A549 (cell line): ENCODE data around the gene NINL. TPM values are rescaled to one million over a fixed set of nuclear protein-coding genes. Genes with fewer than 3 reads are reported as not detected.

ENCODE experiments used
- ATAC-seq, 2 experiments: fragments of 200-7000 bp in 1 of 2; fragments of >200 bp in 1 of 2; cut with Nextera tagmentation in 1 of 2; cut with Tn5 transposase in 1 of 2; 3 replicates each; pipeline versions ENCODE4 v1.8.0 to v1.9.1; 2018 to 2020; ENCODE audit warnings: mild to moderate bottlenecking in 1 of 2, moderate library complexity in 1 of 2
- CTCF ChIA-PET: fragments of 300-600 bp; sonication (Branson Sonifier 250); formaldehyde crosslinking; extraction: SDS; loops from one replicate; lab custom pipeline; 2021; ENCODE audit warnings: antibody characterized with exemption, inconsistent platforms; lab: Yijun Ruan, JAX
- POLR2A ChIA-PET: fragments of 350-600 bp; formaldehyde crosslinking; extraction: SDS; loops from one replicate; lab custom pipeline; 2021; ENCODE audit warnings: antibody characterized with exemption, inconsistent platforms; lab: Yijun Ruan, JAX
- DNase-seq, 2 experiments: peaks; one replicate each; pipeline versions ENCODE4 v3.0.0 to v3.0.0-alpha.2; 2011 to 2016; ENCODE audit warnings: low read depth in 1 of 2, low spot score in 1 of 2
- FAIRE-seq: peaks from 2 replicates; lab custom pipeline; 2011; peaks lifted over from hg19 to GRCh38; lab: Jason Lieb, UNC
- H3K27ac ChIP-seq, 2 experiments: fragments of >200 bp; sonication (Bioruptor Twin); formaldehyde crosslinking; 3 replicates each; pipeline ENCODE4 v1.5.1; 2016 to 2017
- H3K4me1 ChIP-seq: fragments of >200 bp; sonication (Bioruptor Twin); formaldehyde crosslinking; 3 replicates; pipeline ENCODE4 v1.6.1; 2016
- H3K4me2 ChIP-seq: fragments of >200 bp; sonication (Bioruptor Twin); formaldehyde crosslinking; 3 replicates; pipeline ENCODE4 v1.6.1; 2016
- H3K4me3 ChIP-seq: fragments of >200 bp; sonication (Bioruptor Twin); formaldehyde crosslinking; 3 replicates; pipeline ENCODE4 v1.5.1; 2016
- H3K9me3 ChIP-seq: fragments of >200 bp; sonication (Bioruptor Twin); formaldehyde crosslinking; 3 replicates; pipeline ENCODE4 v1.6.1; 2016
- CTCF ChIP-seq: fragments of >200 bp; sonication (Bioruptor Twin); formaldehyde crosslinking; IDR thresholded peaks from 3 replicates; pipeline ENCODE4 v1.5.1; 2016
- EP300 ChIP-seq, 2 experiments: fragments of >200 bp; sonication (Bioruptor Twin); formaldehyde crosslinking; IDR thresholded peaks; 2 replicates in 1 of 2; 3 replicates in 1 of 2; pipeline ENCODE4 v1.6.1; 2016 to 2017
- HMGXB4 ChIP-seq: fragments of 250-450 bp; sonication (Bioruptor Pico); IDR thresholded peaks from 2 replicates; pipeline ENCODE4 v1.5.0; 2021; ENCODE audit warnings: mild to moderate bottlenecking, moderate library complexity, borderline replicate concordance
- HOXB5 ChIP-seq: fragments of 250-450 bp; sonication (Bioruptor Pico); IDR thresholded peaks from 2 replicates; pipeline ENCODE4 v1.5.0; 2020; ENCODE audit warnings: mild to moderate bottlenecking, moderate library complexity
- JUN ChIP-seq, 2 experiments: fragments of >200 bp; sonication (Bioruptor Twin); formaldehyde crosslinking; IDR thresholded peaks; 2 replicates in 1 of 2; 3 replicates in 1 of 2; pipeline ENCODE4 v1.6.1; 2016 to 2017
- JUNB ChIP-seq: fragments of >200 bp; sonication (Bioruptor Twin); formaldehyde crosslinking; IDR thresholded peaks from 2 replicates; pipeline ENCODE4 v1.6.1; 2016
- KDM5A ChIP-seq: fragments of 200-600 bp; sonication (generic); IDR thresholded peaks from 2 replicates; pipeline ENCODE4 v1.6.1; 2016; ENCODE audit warnings: antibody characterized with exemption, mild to moderate bottlenecking
- MAZ ChIP-seq: fragments of 150-350 bp; IDR thresholded peaks from 2 replicates; pipeline ENCODE4 v1.6.1; 2014; ENCODE audit warnings: antibody characterized with exemption, low read depth, low read length, borderline replicate concordance
- NPAS2 ChIP-seq: fragments of 250-450 bp; sonication (Bioruptor Pico); IDR thresholded peaks from 2 replicates; pipeline ENCODE4 v1.8.0; 2022; ENCODE audit warnings: mild to moderate bottlenecking, moderate library complexity, borderline replicate concordance
- PBX3 ChIP-seq: IDR thresholded peaks from 2 replicates; pipeline ENCODE4 v1.6.1; 2012
- POLR2AphosphoS2 ChIP-seq: conservative IDR thresholded peaks from 2 replicates; pipeline ENCODE4 v1.6.1; 2012; ENCODE audit warnings: low read length, improper control_type of control experiment, inconsistent platforms
- RFX5 ChIP-seq: fragments of 450-650 bp; IDR thresholded peaks from 2 replicates; pipeline ENCODE4 v1.7.1; 2014; ENCODE audit warnings: antibody characterized with exemption, mild to moderate bottlenecking, moderate library complexity
- RNF2 ChIP-seq: fragments of 200-600 bp; sonication (generic); IDR thresholded peaks from 2 replicates; pipeline ENCODE4 v1.6.1; 2016; ENCODE audit warnings: low read depth, mild to moderate bottlenecking, antibody characterized with exemption, moderate library complexity, borderline replicate concordance
- SMC3 ChIP-seq: fragments of >200 bp; sonication (Bioruptor Twin); formaldehyde crosslinking; IDR thresholded peaks from 3 replicates; pipeline ENCODE4 v1.6.1; 2018; ENCODE audit warnings: inconsistent platforms
- TP53 ChIP-seq: fragments of 250-450 bp; sonication (Bioruptor Pico); IDR thresholded peaks from 2 replicates; pipeline ENCODE4 v1.5.0; 2021; ENCODE audit warnings: mild to moderate bottlenecking, moderate library complexity
- ZFP36 ChIP-seq: fragments of 450-650 bp; IDR thresholded peaks from 2 replicates; pipeline ENCODE4 v1.6.1; 2014; ENCODE audit warnings: borderline replicate concordance; ENCODE audit not compliant: partially characterized antibody
- WGBS: methylation state at CpG from one replicate; pipeline ENCODE4 v1.1.6; 2017; ENCODE audit errors: missing lambda C conversion rate; 5-methylcytosine and 5-hydroxymethylcytosine counted together
- polyA plus RNA-seq, 4 experiments: library from polyadenylated mRNA; depleted of rRNA in 3 of 4; stranded (reverse); fragments of >200 nt; fragmentation: RNase III in 1 of 4; extraction: RNeasy Plus Mini Kit Qiagen cat#74134 plus additional on column Dnase treatment in 1 of 4; gene quantifications; 2 replicates in 3 of 4; 3 replicates in 1 of 4; pipeline ENCODE4 v1.2.3, GENCODE V29; 2011 to 2017
- TF ChIP-seq, protein P1 (sequence below): IDR thresholded peaks from 2 replicates; pipeline ENCODE4 v1.6.1; 2012
- TF ChIP-seq, protein P2 (sequence below): fragments of >200 bp; sonication (Bioruptor Twin); formaldehyde crosslinking; IDR thresholded peaks from 3 replicates; pipeline ENCODE4 v1.6.1; 2016
- TF ChIP-seq, protein P3 (sequence below): fragments of 250-450 bp; sonication (Bioruptor Pico); IDR thresholded peaks from 2 replicates; pipeline ENCODE4 v1.5.0; 2020; ENCODE audit warnings: low read depth, mild to moderate bottlenecking, moderate library complexity
- TF ChIP-seq, protein P4 (sequence below): fragments of >200 bp; sonication (Bioruptor Twin); formaldehyde crosslinking; IDR thresholded peaks from 2 replicates; pipeline ENCODE4 v1.6.1; 2016

The NINL gene
- polyA plus RNA-seq, 2 of the 4 experiments (the other 2 are of a cell fraction): 20.2 to 22.4 TPM

DNA sequence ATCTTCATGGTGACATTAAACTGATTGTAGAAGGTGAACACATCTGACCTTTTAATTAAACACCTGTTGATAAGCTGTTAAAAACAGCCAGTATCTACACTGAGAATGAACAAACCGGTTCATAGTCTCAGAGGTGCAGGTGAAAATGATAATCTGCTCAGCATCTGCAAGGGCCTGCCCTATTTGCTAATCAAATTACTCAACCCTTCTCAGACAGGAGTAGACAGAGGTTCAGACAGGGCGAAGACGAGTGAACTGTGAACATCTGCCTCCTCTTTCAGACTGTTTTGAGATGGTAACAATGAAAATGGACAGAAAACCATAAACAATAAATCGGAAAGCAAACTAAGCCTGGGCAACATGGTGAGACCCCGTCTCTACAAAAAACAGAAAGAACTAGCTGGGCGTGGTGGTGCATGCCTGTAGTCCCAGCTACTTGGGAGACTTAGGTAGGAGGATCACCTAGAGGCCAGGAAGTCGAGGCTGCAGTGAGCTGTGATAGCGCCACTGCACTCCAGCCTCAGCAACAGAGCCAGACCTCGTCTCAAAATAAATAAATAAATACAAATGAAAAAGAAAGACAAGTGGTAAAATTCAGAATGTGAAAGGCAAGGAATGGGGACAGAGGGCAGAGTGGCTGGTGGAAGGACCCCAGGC lies 55.9 kb downstream of the NINL start:
- no peak overlapping the region for H3K4me2 ChIP-seq
- POLR2A ChIA-PET: no interaction called here
- peaks cover 29% of the 10 kb centered on the region for H3K4me1 ChIP-seq
- no peaks in the 10 kb centered on the region for H3K9me3 ChIP-seq
- no peak overlapping the region for H3K4me3 ChIP-seq
- FAIRE-seq (peak; percentile 18), DNase-seq (no peak), ATAC-seq (no peak)
- TF ChIP-seq KDM5A (no peak), PBX3 (no peak), SMC3 (no peak), JUNB (no peak), POLR2AphosphoS2 (no peak), JUN (IDR thresholded peaks at IDR 0.05) (no peak), HOXB5 (CRISPR knock-in tag) (no peak), CTCF (no peak), NPAS2 (no peak), ZFP36 (no peak), HMGXB4 (CRISPR knock-in tag) (no peak), TP53 (no peak), RNF2 (no peak), RFX5 (no peak), EP300 (IDR thresholded peaks at IDR 0.05) (no peak), MAZ (no peak)
- TF ChIP-seq, protein P1, sequence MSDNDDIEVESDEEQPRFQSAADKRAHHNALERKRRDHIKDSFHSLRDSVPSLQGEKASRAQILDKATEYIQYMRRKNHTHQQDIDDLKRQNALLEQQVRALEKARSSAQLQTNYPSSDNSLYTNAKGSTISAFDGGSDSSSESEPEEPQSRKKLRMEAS: no peak
- TF ChIP-seq, protein P2, sequence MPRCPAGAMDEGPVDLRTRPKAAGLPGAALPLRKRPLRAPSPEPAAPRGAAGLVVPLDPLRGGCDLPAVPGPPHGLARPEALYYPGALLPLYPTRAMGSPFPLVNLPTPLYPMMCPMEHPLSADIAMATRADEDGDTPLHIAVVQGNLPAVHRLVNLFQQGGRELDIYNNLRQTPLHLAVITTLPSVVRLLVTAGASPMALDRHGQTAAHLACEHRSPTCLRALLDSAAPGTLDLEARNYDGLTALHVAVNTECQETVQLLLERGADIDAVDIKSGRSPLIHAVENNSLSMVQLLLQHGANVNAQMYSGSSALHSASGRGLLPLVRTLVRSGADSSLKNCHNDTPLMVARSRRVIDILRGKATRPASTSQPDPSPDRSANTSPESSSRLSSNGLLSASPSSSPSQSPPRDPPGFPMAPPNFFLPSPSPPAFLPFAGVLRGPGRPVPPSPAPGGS: no peak
- TF ChIP-seq, protein P3, sequence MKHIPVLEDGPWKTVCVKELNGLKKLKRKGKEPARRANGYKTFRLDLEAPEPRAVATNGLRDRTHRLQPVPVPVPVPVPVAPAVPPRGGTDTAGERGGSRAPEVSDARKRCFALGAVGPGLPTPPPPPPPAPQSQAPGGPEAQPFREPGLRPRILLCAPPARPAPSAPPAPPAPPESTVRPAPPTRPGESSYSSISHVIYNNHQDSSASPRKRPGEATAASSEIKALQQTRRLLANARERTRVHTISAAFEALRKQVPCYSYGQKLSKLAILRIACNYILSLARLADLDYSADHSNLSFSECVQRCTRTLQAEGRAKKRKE (CRISPR knock-in tag): no peak
- TF ChIP-seq, protein P4, sequence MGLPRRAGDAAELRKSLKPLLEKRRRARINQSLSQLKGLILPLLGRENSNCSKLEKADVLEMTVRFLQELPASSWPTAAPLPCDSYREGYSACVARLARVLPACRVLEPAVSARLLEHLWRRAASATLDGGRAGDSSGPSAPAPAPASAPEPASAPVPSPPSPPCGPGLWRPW: no peak
- H3K27ac ChIP-seq: peak overlapping the region in 1 of 2 experiments; percentile 10; a peak in 2 of 6 replicates
- WGBS: 85% methylated on average over 9 of the region's 9 CpGs
- CTCF ChIA-PET: interaction anchor here (0.8 kb wide), 1 partner anchor 10 kb away, joined by 3 read pairs; no protein-coding TSS in a partner anchor
